Dendritic cell treated with granulocyte-macrophage colony-stimulating factor and Interleukin-4, amounts not matched to agents 40 ng/mL and 50 ng/mL, for 4 days (primary cell): ENCODE data around the gene ARHGAP26.
A peak's percentile ranks its signal among the peaks of the same experiment; 100 is the strongest.

Experiments
- H3K27ac Mint-ChIP-seq: one replicate; pipeline ENCODE4 v1.8.0; 2022; ENCODE audit warnings: mild to moderate bottlenecking, mixed read lengths
- H3K27me3 Mint-ChIP-seq: one replicate; pipeline ENCODE4 v1.8.0; 2022; ENCODE audit warnings: mild to moderate bottlenecking, mixed read lengths
- H3K36me3 Mint-ChIP-seq: one replicate; pipeline ENCODE4 v1.8.0; 2022; ENCODE audit warnings: low read depth, mixed read lengths
- H3K4me1 Mint-ChIP-seq: one replicate; pipeline ENCODE4 v1.8.0; 2022; ENCODE audit warnings: low read depth, mixed read lengths
- H3K4me3 Mint-ChIP-seq: one replicate; pipeline ENCODE4 v1.8.0; 2022; ENCODE audit warnings: mild to moderate bottlenecking, moderate library complexity, mixed read lengths
- H3K9me3 Mint-ChIP-seq: one replicate; pipeline ENCODE4 v1.8.0; 2022; ENCODE audit warnings: mixed read lengths
- intact Hi-C: fragments of 100-400 bp; cut with micrococcal nuclease; formaldehyde crosslinking; loops from one replicate; pipeline ENCODE4 v1.15.0; 2022

Gene ARHGAP26

DNA sequence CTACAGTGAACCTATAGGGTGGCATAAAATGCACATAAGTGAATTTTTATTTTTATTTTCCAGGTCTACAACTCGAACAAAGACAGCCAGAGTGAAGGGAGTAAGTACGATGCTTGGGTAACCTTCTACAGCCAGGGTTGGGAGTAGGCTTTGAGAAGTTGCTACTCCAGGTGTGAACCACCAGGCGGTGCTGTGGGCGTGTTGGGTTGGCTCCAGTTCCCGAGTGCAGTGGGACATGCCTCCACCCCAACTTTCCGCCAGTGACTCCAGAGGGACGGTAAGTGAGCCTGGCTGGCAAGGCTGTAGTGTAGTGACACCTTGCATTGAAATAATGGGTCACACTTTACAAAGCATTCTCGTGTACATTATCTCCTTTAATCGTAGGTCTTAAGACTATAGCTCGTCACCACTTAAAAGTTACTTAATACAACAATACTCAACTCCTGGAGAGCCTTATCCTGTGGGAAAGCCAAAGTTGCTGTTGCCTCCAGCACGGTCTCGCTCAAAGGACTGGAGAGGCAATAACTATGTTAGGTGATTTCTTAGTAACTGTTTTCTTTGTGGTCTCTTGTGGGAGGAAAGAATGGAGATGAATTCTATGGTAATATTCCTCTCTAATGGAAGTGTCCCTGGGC is 244.0 kb downstream of the ARHGAP26 start:
- no peak overlapping the region for H3K27ac Mint-ChIP-seq
- peaks cover 54% of the 10 kb centered on the region for H3K36me3 Mint-ChIP-seq
- intact Hi-C loops = loop anchor here (10.0 kb wide), 2 partner anchors 271 to 811 kb away; no protein-coding TSS in a partner anchor
- H3K4me1 Mint-ChIP-seq = peaks cover 35% of the 10 kb centered on the region
- no peaks in the 10 kb centered on the region for H3K9me3 Mint-ChIP-seq
- no peak overlapping the region for H3K4me3 Mint-ChIP-seq
- no peaks in the 10 kb centered on the region for H3K27me3 Mint-ChIP-seq

DNA sequence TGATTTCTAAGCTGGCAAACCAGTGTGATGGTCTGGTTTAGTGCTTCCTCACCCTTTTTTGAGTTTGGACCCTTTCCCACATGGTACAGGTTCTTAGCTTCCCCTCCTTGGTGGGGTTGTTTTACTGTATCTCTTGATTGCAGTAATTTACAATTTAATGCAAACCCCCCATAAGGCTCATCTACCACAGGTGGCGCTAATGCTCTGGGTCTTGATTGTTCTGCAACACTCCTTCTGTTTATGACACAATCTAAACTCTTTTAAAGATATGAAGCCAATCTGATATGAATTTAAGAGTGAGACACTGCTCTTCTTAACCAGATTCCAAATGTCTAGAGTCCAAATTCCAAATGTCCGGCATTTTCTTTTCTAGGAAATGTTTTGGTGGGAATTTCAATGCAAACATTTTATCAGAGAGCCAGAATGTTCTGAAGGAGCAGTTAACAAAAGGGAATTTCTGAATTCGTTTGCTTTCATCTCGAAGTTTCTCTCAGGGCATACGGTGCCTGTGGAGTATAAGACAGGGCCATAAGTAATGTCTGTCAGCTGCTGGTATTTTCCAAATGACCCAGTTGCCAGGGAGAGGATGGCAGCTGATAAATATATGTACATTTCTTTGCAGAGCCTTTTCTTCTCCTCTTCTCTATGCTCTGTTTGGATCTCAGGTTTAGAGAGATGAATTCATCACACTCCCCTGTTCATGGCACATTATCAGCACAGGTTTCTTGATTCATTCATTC is 246.8 kb downstream of the ARHGAP26 start:
- Mint-ChIP-seq H3K4me3 (no peak overlapping the region), H3K9me3 (no peaks in the 10 kb centered on the region), H3K27me3 (no peaks in the 10 kb centered on the region), H3K36me3 (peaks cover 71% of the 10 kb centered on the region), H3K27ac (no peak overlapping the region), H3K4me1 (peaks cover 23% of the 10 kb centered on the region)
- intact Hi-C loops = loop anchor here (10.0 kb wide), 2 partner anchors 268 to 808 kb away; no protein-coding TSS in a partner anchor

DNA sequence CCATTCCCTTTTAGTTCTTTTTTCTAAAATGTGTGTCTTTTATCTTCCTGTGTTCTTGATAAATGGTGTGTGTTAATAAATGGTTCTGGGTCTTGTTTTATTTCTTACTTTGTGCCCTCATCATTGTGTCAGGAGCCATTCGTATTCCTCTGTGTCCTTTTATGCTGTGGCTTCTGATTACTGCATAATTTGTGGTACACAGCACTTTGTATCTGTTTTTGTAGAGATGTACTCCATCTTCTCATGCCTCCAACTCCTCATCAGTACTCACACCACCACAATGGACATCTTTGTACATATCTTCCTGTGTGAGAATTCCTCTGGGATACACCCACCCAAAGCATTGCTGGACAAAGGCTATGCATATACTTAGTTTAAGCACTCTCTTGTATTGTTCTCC is 247.4 kb downstream of the ARHGAP26 start:
- Mint-ChIP-seq H3K36me3 (peaks cover 71% of the 10 kb centered on the region), H3K27ac (no peak overlapping the region), H3K4me3 (no peak overlapping the region), H3K4me1 (peaks cover 23% of the 10 kb centered on the region), H3K27me3 (no peaks in the 10 kb centered on the region), H3K9me3 (no peaks in the 10 kb centered on the region)
- intact Hi-C loops = loop anchor here (10.0 kb wide), 2 partner anchors 267 to 807 kb away; no protein-coding TSS in a partner anchor

DNA sequence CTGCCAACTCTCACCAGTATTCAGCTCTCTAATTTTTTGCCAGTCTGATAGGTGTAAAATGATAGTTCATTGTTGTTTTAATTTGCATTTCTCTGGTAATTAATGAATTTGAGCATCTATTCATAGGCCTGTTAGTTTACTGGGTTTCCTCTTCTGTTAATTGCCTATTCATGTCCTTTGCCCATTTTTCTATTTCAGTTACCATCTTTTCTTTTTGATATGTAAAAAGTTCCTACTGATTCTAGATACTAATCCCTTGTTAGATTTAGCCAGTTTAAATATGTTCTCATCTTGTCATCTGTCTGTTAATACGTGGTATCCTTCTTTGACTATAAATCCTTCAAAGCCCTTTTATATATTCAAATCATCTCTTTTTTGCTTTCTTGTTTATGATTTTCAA is 247.8 kb downstream of the ARHGAP26 start:
- Mint-ChIP-seq H3K4me1 (peaks cover 23% of the 10 kb centered on the region), H3K36me3 (peaks cover 76% of the 10 kb centered on the region)
- intact Hi-C loops = loop anchor here (10.0 kb wide), 2 partner anchors 267 to 807 kb away; no protein-coding TSS in a partner anchor

DNA sequence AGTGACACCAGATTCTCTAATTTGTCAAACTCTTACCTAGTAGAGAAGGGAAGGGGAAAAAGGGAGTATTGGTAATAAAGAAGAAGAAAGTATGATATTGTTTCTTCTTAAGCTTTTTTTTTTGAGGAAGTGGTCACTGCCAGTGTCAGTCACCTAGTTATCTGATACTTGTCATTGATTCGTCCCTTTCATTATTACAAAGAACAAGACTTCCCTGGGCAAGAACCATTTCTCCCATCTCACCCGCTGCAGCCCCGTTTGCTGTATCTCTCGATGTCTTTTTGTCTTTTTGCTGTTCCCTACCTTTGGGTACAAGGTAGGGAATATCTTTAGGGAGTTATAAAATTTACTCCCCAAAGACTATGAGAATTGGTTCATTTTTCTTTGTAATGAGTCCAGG is 249.0 kb downstream of the ARHGAP26 start:
- peaks cover 31% of the 10 kb centered on the region for H3K4me1 Mint-ChIP-seq
- intact Hi-C loops = loop anchor here (10.0 kb wide), 2 partner anchors 266 to 806 kb away; no protein-coding TSS in a partner anchor
- H3K27ac Mint-ChIP-seq = no peak overlapping the region
- no peaks in the 10 kb centered on the region for H3K9me3 Mint-ChIP-seq
- H3K27me3 Mint-ChIP-seq = no peaks in the 10 kb centered on the region
- H3K36me3 Mint-ChIP-seq = peaks cover 80% of the 10 kb centered on the region
- H3K4me3 Mint-ChIP-seq = no peak overlapping the region

More for the DNA sequence above, 247.8 kb downstream of the ARHGAP26 start:
- Mint-ChIP-seq H3K4me3 (no peak overlapping the region), H3K9me3 (no peaks in the 10 kb centered on the region), H3K27ac (no peak overlapping the region), H3K27me3 (no peaks in the 10 kb centered on the region)

- no peak overlapping the region for H3K27ac Mint-ChIP-seq
- intact Hi-C loops = loop anchor here (10.0 kb wide), 2 partner anchors 265 to 805 kb away; no protein-coding TSS in a partner anchor
- H3K4me1 Mint-ChIP-seq = peaks cover 34% of the 10 kb centered on the region
- H3K27me3 Mint-ChIP-seq = no peaks in the 10 kb centered on the region
- no peaks in the 10 kb centered on the region for H3K9me3 Mint-ChIP-seq
- H3K4me3 Mint-ChIP-seq = no peak overlapping the region
- peaks cover 73% of the 10 kb centered on the region for H3K36me3 Mint-ChIP-seq
Observed at GRCh38 chr5:143019614-143020515, 249.7 kb downstream of the ARHGAP26 start.

- no peak overlapping the region for H3K27ac Mint-ChIP-seq
- intact Hi-C loops = no loop called here
- H3K27me3 Mint-ChIP-seq = no peaks in the 10 kb centered on the region
- peaks cover 64% of the 10 kb centered on the region for H3K36me3 Mint-ChIP-seq
- H3K4me1 Mint-ChIP-seq = peaks cover 46% of the 10 kb centered on the region
- H3K4me3 Mint-ChIP-seq = no peak overlapping the region
- H3K9me3 Mint-ChIP-seq = no peaks in the 10 kb centered on the region
Observed at GRCh38 chr5:143021595-143021994, 251.4 kb downstream of the ARHGAP26 start.

GRCh38 chr5:143023411-143024096 is 253.4 kb downstream of the ARHGAP26 start:
- H3K27me3 Mint-ChIP-seq = no peaks in the 10 kb centered on the region
- H3K4me1 Mint-ChIP-seq = peaks cover 40% of the 10 kb centered on the region
- H3K27ac Mint-ChIP-seq = peak overlapping the region; percentile 5
- no peaks in the 10 kb centered on the region for H3K9me3 Mint-ChIP-seq
- peaks cover 53% of the 10 kb centered on the region for H3K36me3 Mint-ChIP-seq
- H3K4me3 Mint-ChIP-seq = no peak overlapping the region
- intact Hi-C loops = no loop called here

GRCh38 chr5:143024228-143024920 is 254.2 kb downstream of the ARHGAP26 start:
- no peaks in the 10 kb centered on the region for H3K27me3 Mint-ChIP-seq
- intact Hi-C loops = no loop called here
- H3K4me1 Mint-ChIP-seq = peaks cover 32% of the 10 kb centered on the region
- H3K9me3 Mint-ChIP-seq = no peaks in the 10 kb centered on the region
- no peak overlapping the region for H3K4me3 Mint-ChIP-seq
- peaks cover 51% of the 10 kb centered on the region for H3K36me3 Mint-ChIP-seq
- peak overlapping the region; percentile 5 for H3K27ac Mint-ChIP-seq

- H3K27ac Mint-ChIP-seq = no peak overlapping the region
- intact Hi-C loops = no loop called here
- no peak overlapping the region for H3K4me3 Mint-ChIP-seq
- peaks cover 33% of the 10 kb centered on the region for H3K4me1 Mint-ChIP-seq
- H3K27me3 Mint-ChIP-seq = no peaks in the 10 kb centered on the region
- H3K36me3 Mint-ChIP-seq = peaks cover 51% of the 10 kb centered on the region
- no peaks in the 10 kb centered on the region for H3K9me3 Mint-ChIP-seq
Observed at GRCh38 chr5:143025376-143025775, 255.2 kb downstream of the ARHGAP26 start.

DNA sequence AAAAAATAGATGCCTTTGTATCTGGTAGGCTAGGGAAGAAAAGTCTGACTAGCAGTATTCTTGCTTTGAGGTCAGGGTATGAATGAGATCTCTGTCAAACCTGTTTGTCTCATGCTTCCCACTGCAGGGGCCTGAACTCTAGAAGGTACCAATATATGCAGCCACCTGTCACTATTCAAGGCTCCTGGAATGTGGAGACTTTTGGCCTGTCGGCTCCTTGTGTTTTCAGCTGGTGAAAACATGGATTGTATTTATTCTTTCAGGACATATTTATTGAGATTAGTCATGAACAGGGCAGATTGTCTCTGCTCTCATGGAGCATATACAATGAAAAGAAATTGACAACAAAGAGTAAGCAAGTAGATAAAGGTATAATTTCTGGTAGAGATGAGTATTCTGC is 255.8 kb downstream of the ARHGAP26 start:
- H3K36me3 Mint-ChIP-seq = peaks cover 53% of the 10 kb centered on the region
- intact Hi-C loops = no loop called here
- H3K27me3 Mint-ChIP-seq = no peaks in the 10 kb centered on the region
- H3K4me1 Mint-ChIP-seq = peaks cover 32% of the 10 kb centered on the region
- H3K27ac Mint-ChIP-seq = peak overlapping the region; percentile 12
- no peak overlapping the region for H3K4me3 Mint-ChIP-seq
- no peaks in the 10 kb centered on the region for H3K9me3 Mint-ChIP-seq

- Mint-ChIP-seq H3K4me3 (no peak overlapping the region), H3K4me1 (peaks cover 32% of the 10 kb centered on the region), H3K9me3 (no peaks in the 10 kb centered on the region), H3K27me3 (no peaks in the 10 kb centered on the region), H3K36me3 (peaks cover 53% of the 10 kb centered on the region), H3K27ac (peak overlapping the region; percentile 12)
- intact Hi-C loops = no loop called here
Observed at GRCh38 chr5:143026380-143026779, 256.2 kb downstream of the ARHGAP26 start.

GRCh38 chr5:143029293-143029692 is 259.1 kb downstream of the ARHGAP26 start:
- H3K27ac Mint-ChIP-seq = peak overlapping the region; percentile 9
- intact Hi-C loops = no loop called here
- no peak overlapping the region for H3K4me3 Mint-ChIP-seq
- no peaks in the 10 kb centered on the region for H3K9me3 Mint-ChIP-seq
- no peaks in the 10 kb centered on the region for H3K27me3 Mint-ChIP-seq
- peaks cover 59% of the 10 kb centered on the region for H3K36me3 Mint-ChIP-seq
- H3K4me1 Mint-ChIP-seq = peaks cover 23% of the 10 kb centered on the region
